ENCODE data around the gene STK32B. TPM values are rescaled to one million over a fixed set of nuclear protein-coding genes. Genes with fewer than 3 reads are reported as not detected.

STK32B gene
- total and polyA plus RNA-seq, 2 of the 4 experiments (the other 2 are of a cell fraction), result 5.5 to 6.3 TPM

GRCh38 chr4:5211282-5211839, 160.1 kb downstream of the STK32B start:
- peaks cover 3% of the 10 kb centered on the region; the same call in 1 of the 2 replicates for H3K4me1 ChIP-seq (ENCODE audit: control insufficient read depth, insufficient read depth, low read length)
- TF ChIP-seq CEBPB (IDR thresholded peaks at IDR 0.05; ENCODE audit: low read depth, low read length), result no peak
- no peak for TF ChIP-seq USF2 (IDR thresholded peaks at IDR 0.05; ENCODE audit: low read depth, low read length)
- no peak for TF ChIP-seq CTCF (conservative IDR thresholded peaks at IDR 0.05; ENCODE audit: low read depth, low read length)
- TF ChIP-seq RFX5 (IDR thresholded peaks at IDR 0.05; ENCODE audit: low read depth, low read length), result no peak
- TF ChIP-seq RCOR1 (IDR thresholded peaks at IDR 0.05; ENCODE audit: insufficient replicate concordance, low read length), result no peak
- TF ChIP-seq MAFK (IDR thresholded peaks at IDR 0.05; ENCODE audit: low read depth, low read length), result no peak
- TF ChIP-seq FOS (IDR thresholded peaks at IDR 0.05; ENCODE audit: low read depth, low read length), result no peak
- TF ChIP-seq CHD1 (IDR thresholded peaks at IDR 0.05; ENCODE audit: low read depth, low read length), result no peak
- TF ChIP-seq POLR2A (IDR thresholded peaks at IDR 0.05; ENCODE audit: low read depth, low read length), result no peak
- no peak overlapping the region for H4K8ac ChIP-seq (ENCODE audit: low read depth in 2 of 2, low read length in 2 of 2)
- no peak overlapping the region for H3K4me2 ChIP-seq (ENCODE audit: low read depth, low read length)
- H4K5ac ChIP-seq (ENCODE audit: low read depth, low read length), result no peak overlapping the region
- H3K36me3 ChIP-seq (ENCODE audit: control insufficient read depth, insufficient read depth, low read length), result no peaks in the 10 kb centered on the region
- POLR2A ChIA-PET (ENCODE audit: unreplicated experiment), result no interaction called here
- H2BK20ac ChIP-seq (ENCODE audit: low read depth, low read length), result no peak overlapping the region
- no peak overlapping the region for H2BK120ac ChIP-seq (ENCODE audit: low read depth, low read length)
- H3K18ac ChIP-seq (ENCODE audit: low read depth, low read length), result no peak overlapping the region
- H2AFZ ChIP-seq (replicated peaks; ENCODE audit: low read length, poor library complexity), result no peak overlapping the region
- BruUV-seq (replicated peaks), result no TSS peak
- no CpG with 5 or more reads among the region's 3 CpGs for WGBS, 2 experiments (ENCODE audit: extremely low coverage in 2 of 2, insufficient read length in 1 of 2)
- H3K9ac ChIP-seq (ENCODE audit: low read depth, low read length), result no peak overlapping the region
- no peak overlapping the region for H3K4ac ChIP-seq (ENCODE audit: low read depth, low read length)
- H3K9me1 ChIP-seq (ENCODE audit: insufficient read depth, low read length), result peaks cover 9% of the 10 kb centered on the region; the same call in 1 of the 2 replicates
- H3K27me3 ChIP-seq (ENCODE audit: control insufficient read depth, insufficient read depth, low read length), result no peaks in the 10 kb centered on the region
- ATAC-seq (ENCODE audit: low read depth) (no peak), DNase-seq (no peak)
- no peak overlapping the region for H3K23ac ChIP-seq (ENCODE audit: low read depth, low read length)
- H3K4me3 ChIP-seq (ENCODE audit: insufficient read depth, low read depth, low read length), result no peak overlapping the region
- in situ Hi-C loops (cut with MboI; ENCODE audit: low sequenced_read_pairs), result no loop called here
- no peak overlapping the region for H3K27ac ChIP-seq (ENCODE audit: insufficient read depth, low read length)
- no peaks in the 10 kb centered on the region for H3K9me3 ChIP-seq (ENCODE audit: control insufficient read depth, insufficient read depth, low read length)
- no peak overlapping the region for H2AK9ac ChIP-seq (replicated peaks; ENCODE audit: low read depth, low read length, poor library complexity)
- no peak overlapping the region for H3K14ac ChIP-seq (replicated peaks; ENCODE audit: low read depth, low read length)
- no peaks in the 10 kb centered on the region for H3K79me1 ChIP-seq (ENCODE audit: low read depth in 1 of 2, low read length in 2 of 2)
- no peak overlapping the region for H3K56ac ChIP-seq (ENCODE audit: extremely low read depth, insufficient read depth, low read length)
- intact Hi-C loops (cut with micrococcal nuclease), result no loop called here
- no peak overlapping the region for H2BK15ac ChIP-seq (ENCODE audit: low read depth, low read length)
- H4K20me1 ChIP-seq (ENCODE audit: insufficient read depth, low read length), result no peaks in the 10 kb centered on the region
- dilution Hi-C loops (cut with HindIII; ENCODE audit: low sequenced_read_pairs, unreplicated experiment), result no loop called here
- H4K91ac ChIP-seq (ENCODE audit: insufficient read depth, low read depth, low read length), result no peak overlapping the region
- H2AK5ac ChIP-seq (ENCODE audit: low read depth, low read length), result no peak overlapping the region
- CTCF ChIA-PET, result no interaction called here
- H2BK5ac ChIP-seq (ENCODE audit: low read depth, low read length, poor library complexity, severe bottlenecking), result no peak overlapping the region
